Measurements from ENCODE around the gene PNMT.

GRCh38 chr17:39702901-39703893, 34.9 kb downstream of the PNMT start:
- TF ChIP-seq, protein P1, sequence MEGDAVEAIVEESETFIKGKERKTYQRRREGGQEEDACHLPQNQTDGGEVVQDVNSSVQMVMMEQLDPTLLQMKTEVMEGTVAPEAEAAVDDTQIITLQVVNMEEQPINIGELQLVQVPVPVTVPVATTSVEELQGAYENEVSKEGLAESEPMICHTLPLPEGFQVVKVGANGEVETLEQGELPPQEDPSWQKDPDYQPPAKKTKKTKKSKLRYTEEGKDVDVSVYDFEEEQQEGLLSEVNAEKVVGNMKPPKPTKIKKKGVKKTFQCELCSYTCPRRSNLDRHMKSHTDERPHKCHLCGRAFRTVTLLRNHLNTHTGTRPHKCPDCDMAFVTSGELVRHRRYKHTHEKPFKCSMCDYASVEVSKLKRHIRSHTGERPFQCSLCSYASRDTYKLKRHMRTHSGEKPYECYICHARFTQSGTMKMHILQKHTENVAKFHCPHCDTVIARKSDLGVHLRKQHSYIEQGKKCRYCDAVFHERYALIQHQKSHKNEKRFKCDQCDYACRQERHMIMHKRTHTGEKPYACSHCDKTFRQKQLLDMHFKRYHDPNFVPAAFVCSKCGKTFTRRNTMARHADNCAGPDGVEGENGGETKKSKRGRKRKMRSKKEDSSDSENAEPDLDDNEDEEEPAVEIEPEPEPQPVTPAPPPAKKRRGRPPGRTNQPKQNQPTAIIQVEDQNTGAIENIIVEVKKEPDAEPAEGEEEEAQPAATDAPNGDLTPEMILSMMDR (IDR thresholded peaks at IDR 0.05): no peak
- TF ChIP-seq ZFX (IDR thresholded peaks at IDR 0.05; ENCODE audit: borderline replicate concordance): no peak

Data from 22Rv1 (cell line).